Measurements from ENCODE around the gene PIGK. TPM values are rescaled to one million over a fixed set of nuclear protein-coding genes. Genes with fewer than 3 reads are reported as not detected.
A peak's percentile ranks its signal among the peaks of the same experiment; 100 is the strongest.

Gene PIGK
- total and polyA plus RNA-seq, 2 donors (not counting 3 experiments of a cell fraction or from before 2014, with no cell fraction given) = 12.3 to 32.3 TPM

DNA sequence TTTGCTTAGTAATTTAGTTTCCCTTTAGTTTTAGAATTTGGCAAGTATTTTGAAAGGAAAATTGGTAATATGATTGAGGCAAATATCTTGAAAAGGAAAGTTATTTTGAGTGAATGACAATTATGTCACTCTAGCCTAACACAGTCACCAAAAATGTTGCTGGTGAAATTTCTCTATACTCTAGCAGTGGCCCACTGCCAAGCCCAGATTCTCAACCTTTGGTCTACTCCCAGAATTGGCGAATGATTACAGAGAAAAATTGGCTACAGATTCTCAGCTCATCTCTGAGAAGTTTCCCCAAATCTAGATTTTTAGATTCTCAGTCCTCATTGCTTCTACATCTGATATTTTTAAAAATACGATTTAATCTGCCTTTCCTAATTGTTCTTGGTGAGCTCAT, 84.9 kb downstream of the PIGK start:
- Histone ChIP-seq H3K9me3 (replicated peaks; ENCODE audit: control insufficient read depth, insufficient read depth, low read length) (no peaks in the 10 kb centered on the region), H3K4me1 (ENCODE audit: control insufficient read depth, extremely low read depth, insufficient read depth, low read length) (no peaks in the 10 kb centered on the region), H3K27me3 (ENCODE audit: control insufficient read depth in 2 of 2, insufficient read depth in 2 of 2, low read length in 2 of 2) (no peaks in the 10 kb centered on the region), H3K27ac (ENCODE audit: insufficient read depth, low read depth, low read length) (no peak overlapping the region), H3K9ac (replicated peaks; ENCODE audit: extremely low read depth, insufficient read depth, low read length) (no peak overlapping the region), H2AFZ (ENCODE audit: low read depth, low read length) (no peak overlapping the region), H3K79me2 (ENCODE audit: control insufficient read depth, insufficient read depth, low read length) (no peaks in the 10 kb centered on the region), H3K4me2 (ENCODE audit: insufficient read depth, low read length) (no peak overlapping the region), H3K4me3 (replicated peaks in 1 of 3; ENCODE audit: insufficient read depth in 1 of 3, low read depth in 1 of 3, low read length in 3 of 3) (no peak overlapping the region), H3K9me1 (replicated peaks; ENCODE audit: control insufficient read depth, extremely low read depth, insufficient read depth, low read length) (no peaks in the 10 kb centered on the region), H3K36me3 (ENCODE audit: control insufficient read depth in 2 of 2, extremely low read depth in 1 of 2, insufficient read depth in 2 of 2, low read length in 2 of 2) (no peaks in the 10 kb centered on the region), H4K20me1 (replicated peaks; ENCODE audit: control insufficient read depth, extremely low read depth, insufficient read depth, low read length) (no peaks in the 10 kb centered on the region)
- POLR2A ChIA-PET = no interaction called here
- DNase-seq (ENCODE audit: low read depth, low spot score) (no peak), FAIRE-seq (peak; percentile 15)
- BruUV-seq (replicated peaks) = no TSS peak
- intact Hi-C loops (cut with micrococcal nuclease) (no loop called here), dilution Hi-C loops (cut with MboI; ENCODE audit: extremely low pct_ligation_motif_present, low sequenced_read_pairs) (no loop called here)
- TF ChIP-seq CTCF (IDR thresholded peaks at IDR 0.05; ENCODE audit: extremely low read depth in 1 of 2, insufficient read depth in 1 of 2, low read depth in 1 of 2, low read length in 2 of 2) = no peak
- no peak for TF ChIP-seq EZH2 (IDR thresholded peaks at IDR 0.05; ENCODE audit: borderline replicate concordance, low read depth, low read length, severe bottlenecking)
- no peak for TF ChIP-seq GATA2 (IDR thresholded peaks at IDR 0.05; ENCODE audit: insufficient read depth, insufficient read length, low read depth, low read length)
- TF ChIP-seq MAX (IDR thresholded peaks at IDR 0.05; ENCODE audit: insufficient read depth, insufficient read length) = no peak
- no peak for TF ChIP-seq POLR2A (IDR thresholded peaks at IDR 0.05; ENCODE audit: low read depth, low read length)
- no peak for TF ChIP-seq FOS (IDR thresholded peaks at IDR 0.05; ENCODE audit: borderline replicate concordance, insufficient read depth, low read length)
- no peak for TF ChIP-seq POLR2AphosphoS5 (IDR thresholded peaks at IDR 0.05; ENCODE audit: insufficient read depth, low read depth, low read length)
- no peak for TF ChIP-seq JUN (IDR thresholded peaks at IDR 0.05; ENCODE audit: borderline replicate concordance, insufficient read depth, insufficient read length, low read depth)
- TF ChIP-seq MYC (IDR thresholded peaks at IDR 0.05; ENCODE audit: low read depth, low read length) = no peak
- CTCF ChIA-PET = interaction anchor here (0.7 to 1.4 kb wide), 3 partner anchors 980 to 1226 kb away, joined by 3 read pairs; no protein-coding TSS in a partner anchor

Data from endothelial cell of umbilical vein (primary cell).